SIG-M5 (cell line): ENCODE results near the gene IRF4.

Source experiments
- DNase-seq: peaks from one replicate; lab custom pipeline; 2025; lab: John Stamatoyannopoulos, UW

IRF4 gene

GRCh38 chr6:353642-354614 lies 37.6 kb upstream of the IRF4 start:
- no peak for DNase-seq

GRCh38 chr6:354631-355280 lies 36.8 kb upstream of the IRF4 start:
- DNase-seq = no peak

- DNase-seq = no peak
Measured at GRCh38 chr6:355373-356208, 36.0 kb upstream of the IRF4 start.

DNA sequence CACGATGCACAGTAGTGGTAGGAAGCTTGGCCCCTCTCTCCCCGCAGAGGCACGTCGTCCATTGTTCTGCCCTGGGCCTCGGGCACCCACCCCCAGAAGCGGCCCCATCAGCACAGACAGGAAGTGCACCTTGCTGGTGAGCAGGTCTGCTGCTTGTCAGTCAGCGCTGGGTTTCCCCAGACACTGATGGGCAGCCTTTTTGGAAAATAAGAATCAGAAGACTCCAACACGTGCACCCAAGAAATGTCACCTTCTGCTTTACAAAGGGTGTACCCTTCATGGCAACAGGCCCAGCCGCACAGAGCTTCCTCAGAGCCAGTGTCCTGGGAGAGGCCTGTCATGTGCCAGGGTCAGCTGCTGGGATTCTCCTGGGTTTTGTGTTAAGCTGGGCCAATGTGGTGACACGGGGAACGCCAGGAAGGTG lies 34.7 kb upstream of the IRF4 start:
- DNase-seq = no peak

GRCh38 chr6:357261-357790 lies 34.2 kb upstream of the IRF4 start:
- DNase-seq = no peak

DNA sequence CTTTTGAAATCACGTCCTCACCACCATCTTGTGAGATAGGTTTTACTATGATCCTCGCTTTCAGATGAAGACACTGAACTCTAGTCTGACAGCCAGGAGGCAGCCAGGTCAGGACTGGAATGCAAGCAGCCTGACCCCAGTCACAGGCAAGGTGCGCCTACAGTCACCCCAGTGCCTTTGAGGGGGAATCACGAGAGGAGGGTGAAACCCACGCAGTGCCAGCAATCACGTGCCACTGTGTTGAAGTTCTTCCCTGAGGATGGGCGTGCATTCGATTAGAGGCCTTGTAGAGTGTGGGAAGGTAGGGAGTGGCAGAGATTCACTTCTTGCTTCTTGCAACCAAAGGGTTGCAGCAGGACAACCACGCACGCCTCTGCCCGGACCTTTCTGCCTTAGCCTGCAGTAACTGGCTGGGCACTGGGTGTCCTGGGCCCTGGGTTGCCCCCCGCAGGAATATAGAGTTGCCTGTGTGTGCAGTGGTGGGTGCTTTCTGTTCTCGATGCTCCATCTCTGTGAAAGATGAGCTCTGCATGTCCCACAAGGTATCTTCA lies 33.7 kb upstream of the IRF4 start:
- DNase-seq = no peak

- no peak for DNase-seq
Measured at GRCh38 chr6:358432-358831, 33.1 kb upstream of the IRF4 start.

DNA sequence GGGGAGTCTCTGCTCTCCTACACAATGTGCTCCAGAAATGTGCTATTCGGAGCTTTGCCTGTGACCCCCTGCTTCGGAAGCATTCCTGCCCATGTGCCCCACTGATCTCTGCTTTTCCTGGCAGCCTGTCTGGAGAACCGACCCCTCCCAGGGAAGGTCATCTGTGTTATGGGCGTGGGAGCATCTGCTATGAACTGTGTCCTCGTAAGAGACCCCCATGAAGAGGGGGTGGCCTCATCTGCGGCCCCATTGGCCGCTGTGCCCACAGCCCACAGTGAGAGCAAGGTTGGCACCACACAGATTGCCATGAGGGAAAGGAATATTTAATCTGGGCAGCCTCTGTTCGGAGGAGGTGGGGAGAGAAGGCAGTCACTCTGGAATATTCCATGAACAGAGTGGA lies 32.7 kb upstream of the IRF4 start:
- DNase-seq = no peak

DNA sequence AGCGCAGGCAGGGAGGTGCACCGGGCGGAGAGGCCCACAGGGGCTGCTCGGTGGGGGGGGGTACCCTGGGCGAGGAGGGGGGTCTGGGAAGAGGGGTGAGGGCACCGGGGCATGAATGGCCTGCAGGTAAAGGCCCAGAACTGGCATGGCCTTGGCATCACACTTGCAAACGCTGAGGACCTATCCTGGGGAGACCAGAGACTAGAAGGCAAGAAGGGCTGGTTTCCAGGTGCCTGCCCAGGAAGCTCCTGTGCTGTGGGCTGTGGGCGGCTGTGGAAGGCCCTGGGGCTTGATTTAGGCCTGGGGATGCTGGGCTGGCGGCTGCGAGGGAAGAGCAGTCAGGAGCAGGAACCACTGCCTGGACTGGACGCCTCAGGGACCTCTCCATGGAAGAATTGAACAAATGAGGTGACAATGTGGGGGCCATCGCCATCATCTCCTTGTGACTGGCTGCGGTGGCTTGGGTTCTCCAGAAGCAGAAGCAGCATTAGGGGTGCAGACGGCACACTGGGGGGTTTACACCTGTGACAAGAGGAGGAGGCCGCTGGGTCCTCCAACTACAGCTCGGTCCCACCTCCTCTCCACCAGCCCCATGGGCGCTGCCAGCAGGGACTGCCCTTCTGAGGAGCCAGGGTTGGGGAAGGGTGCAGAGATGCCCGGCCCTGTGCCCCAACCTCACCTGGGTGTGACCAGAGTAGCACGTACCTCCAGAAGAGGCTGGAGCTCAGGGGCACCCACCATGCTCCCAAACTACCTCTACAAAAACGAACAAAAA lies 32.1 kb upstream of the IRF4 start:
- no peak for DNase-seq

GRCh38 chr6:360349-360748 lies 31.2 kb upstream of the IRF4 start:
- DNase-seq = no peak

GRCh38 chr6:360764-361373 lies 30.7 kb upstream of the IRF4 start:
- DNase-seq = no peak

DNA sequence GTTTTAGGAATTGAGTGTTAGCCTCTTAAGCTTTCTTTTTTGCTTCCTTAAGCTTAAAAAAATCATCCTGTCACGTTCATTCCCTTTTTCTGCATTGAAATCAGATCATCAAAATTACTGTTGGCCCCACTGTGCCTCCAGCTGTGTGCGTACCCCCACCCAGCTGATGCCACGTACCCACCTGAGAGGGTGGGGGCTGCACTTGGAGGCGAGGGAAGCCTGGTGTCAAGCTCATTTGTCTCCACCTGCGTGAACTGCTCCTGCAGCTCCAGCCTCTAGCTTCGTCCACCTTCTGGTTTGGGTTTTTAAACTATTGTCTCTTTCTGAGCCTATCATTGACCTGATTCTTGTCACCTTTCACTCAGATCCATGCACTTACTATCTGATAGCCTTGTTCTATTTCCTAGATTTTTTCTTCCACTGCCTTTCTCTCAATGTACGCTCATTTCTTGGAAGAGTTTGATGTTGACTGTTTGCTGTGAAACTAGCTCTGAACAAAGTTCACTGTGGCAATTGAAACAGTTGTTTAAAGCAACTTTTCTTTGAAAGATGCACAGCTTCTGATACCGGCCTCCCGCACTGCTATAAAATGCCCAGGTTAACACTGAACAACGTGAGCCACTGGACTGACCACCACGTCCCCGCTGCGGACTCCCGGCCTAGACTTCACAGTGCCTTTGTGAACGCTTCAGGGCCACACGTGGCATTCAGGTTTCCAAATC lies 30.0 kb upstream of the IRF4 start:
- no peak for DNase-seq

DNA sequence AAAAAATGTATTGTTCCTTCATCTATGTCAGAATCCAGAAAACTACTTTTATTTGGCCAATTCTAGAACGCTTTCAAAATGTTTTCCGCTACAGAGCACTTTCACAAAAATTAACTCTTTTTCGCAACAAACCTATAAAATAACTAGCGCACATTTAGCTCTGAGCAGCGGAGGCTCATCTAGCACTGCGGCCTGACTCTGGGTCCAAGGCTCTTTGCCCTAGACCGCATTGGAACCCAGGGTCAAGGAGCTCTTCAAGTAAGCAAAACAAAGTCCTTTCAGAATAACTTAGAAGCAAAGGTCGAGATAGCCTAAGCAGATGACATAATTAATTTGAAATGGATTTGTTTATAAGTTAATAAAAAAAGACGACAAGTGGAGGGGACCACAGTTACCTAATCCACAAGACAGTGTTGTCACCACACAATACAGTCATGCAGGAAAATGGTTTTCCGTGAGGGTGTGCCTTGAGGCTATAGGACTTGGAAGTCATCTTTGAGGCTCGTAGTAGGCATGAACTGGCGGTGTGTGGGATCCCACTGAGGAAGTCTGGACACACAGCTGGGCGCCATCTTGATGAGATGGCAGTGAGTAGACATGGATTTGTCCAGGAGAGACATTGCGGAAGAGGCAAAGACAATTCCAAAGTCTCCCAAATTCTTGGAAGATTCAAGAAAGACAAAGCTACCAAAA lies 29.2 kb upstream of the IRF4 start:
- no peak for DNase-seq

- no peak for DNase-seq
Measured at GRCh38 chr6:362924-363249, 28.7 kb upstream of the IRF4 start.

GRCh38 chr6:363291-363690 lies 28.3 kb upstream of the IRF4 start:
- DNase-seq = no peak

GRCh38 chr6:363909-364308 lies 27.6 kb upstream of the IRF4 start:
- no peak for DNase-seq

DNA sequence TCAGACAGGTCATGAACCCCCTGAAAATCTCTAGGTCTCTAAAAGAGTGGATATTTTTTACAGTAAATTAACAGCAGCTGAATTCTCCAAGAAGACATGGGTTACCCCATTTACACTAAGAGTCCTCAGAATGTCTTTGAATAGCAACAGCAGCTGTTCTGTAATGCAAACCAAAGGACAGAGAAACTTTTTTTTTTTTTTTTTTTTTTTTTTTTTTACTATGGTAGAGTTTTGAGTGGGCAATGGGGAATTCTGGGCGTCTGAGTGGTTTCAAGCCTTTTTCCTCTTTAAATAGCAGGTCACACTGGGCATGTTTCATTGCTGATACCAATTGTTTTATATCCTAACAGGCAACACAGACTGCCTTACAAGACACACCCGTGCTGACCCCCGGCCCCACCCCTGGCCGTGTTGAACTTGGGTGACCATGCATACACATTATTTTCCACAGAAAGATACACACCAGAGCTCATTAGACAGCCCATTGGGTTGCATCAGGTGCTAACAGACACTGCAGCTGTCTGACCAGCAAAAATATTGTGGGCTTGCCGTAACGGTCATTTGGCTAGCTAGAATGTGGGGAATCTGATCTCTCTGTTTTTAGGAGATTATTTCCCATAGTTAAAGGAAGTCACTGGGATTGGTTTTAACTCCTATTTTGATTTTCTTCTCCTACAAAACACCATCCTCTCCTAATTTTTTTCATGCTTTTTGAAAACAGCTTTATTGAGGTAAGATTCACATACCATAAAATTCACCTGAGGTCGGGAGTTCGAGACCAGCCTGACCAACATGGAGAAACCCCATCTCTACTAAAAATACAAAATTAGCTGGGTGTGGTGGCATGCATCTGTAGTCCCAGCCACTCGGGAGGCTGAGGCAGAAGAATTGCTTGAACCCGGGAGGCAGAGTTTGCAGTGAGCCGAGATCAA lies 26.7 kb upstream of the IRF4 start:
- no peak for DNase-seq

GRCh38 chr6:365835-366234 lies 25.7 kb upstream of the IRF4 start:
- DNase-seq = no peak
